NCI-H1694 treated with DMSO at 0.1 percent for 48 hours (cell line): ENCODE measurements around the gene C5AR2.
"Not testable (repeated sequence)": the region's sequence is repeated elsewhere in the genome, so short reads cannot be mapped to it uniquely, and the experiment has no call there.

Source experiments
- DNase-seq: peaks from one replicate; lab custom pipeline; 2025; lab: John Stamatoyannopoulos, UW

C5AR2 gene

GRCh38 chr19:47323872-47324271 lies 8.1 kb upstream of the C5AR2 start:
- no peak for DNase-seq

GRCh38 chr19:47324502-47324901 lies 7.5 kb upstream of the C5AR2 start:
- no peak for DNase-seq

- no peak for DNase-seq
These were observed 1.5 kb upstream of the C5AR2 start for GRCh38 chr19:47330466-47330869.

- no peak for DNase-seq
These were observed 485 bp upstream of the C5AR2 start for GRCh38 chr19:47331490-47331889.

GRCh38 chr19:47336765-47337718 lies 5.1 kb downstream of the C5AR2 start:
- DNase-seq: not testable (repeated sequence)

- DNase-seq: no peak
These were observed 7.4 kb downstream of the C5AR2 start for GRCh38 chr19:47339196-47339880.

- no peak for DNase-seq
These were observed 8.7 kb downstream of the C5AR2 start for GRCh38 chr19:47340477-47341208.

- no peak for DNase-seq
These were observed 9.8 kb downstream of the C5AR2 start for GRCh38 chr19:47341734-47342133.

GRCh38 chr19:47343194-47343802 lies 11.3 kb downstream of the C5AR2 start:
- no peak for DNase-seq

GRCh38 chr19:47344425-47344824 lies 12.4 kb downstream of the C5AR2 start:
- no peak for DNase-seq

GRCh38 chr19:47346024-47346423 lies 14.0 kb downstream of the C5AR2 start:
- not testable (repeated sequence) for DNase-seq

- peak; percentile 98 for DNase-seq
These were observed 17.1 kb downstream of the C5AR2 start, which contains the start of gene DHX34 for GRCh38 chr19:47348819-47349795. Gene DHX34 (plus strand): TSS chr19:47349315. CDS start chr19:47353031, 3,716 bp downstream.

GRCh38 chr19:47350630-47351029 lies 18.7 kb downstream of the C5AR2 start:
- no peak for DNase-seq

GRCh38 chr19:47351548-47351947 lies 19.6 kb downstream of the C5AR2 start:
- peak; percentile 12 for DNase-seq

- DNase-seq: no peak
These were observed 20.1 kb downstream of the C5AR2 start for GRCh38 chr19:47352095-47352494.

- DNase-seq: no peak
These were observed 21.3 kb downstream of the C5AR2 start for GRCh38 chr19:47353307-47353712.

- no peak for DNase-seq
These were observed 24.9 kb downstream of the C5AR2 start for GRCh38 chr19:47356900-47357299.

- DNase-seq: no peak
These were observed 26.1 kb downstream of the C5AR2 start for GRCh38 chr19:47357788-47358680.

- DNase-seq: no peak
These were observed 27.0 kb downstream of the C5AR2 start for GRCh38 chr19:47358936-47359335.

GRCh38 chr19:47362321-47362720 lies 30.3 kb downstream of the C5AR2 start:
- DNase-seq: no peak
